Activated CD8-positive, alpha-beta T cell treated with anti-CD3 and anti-CD28 coated beads for 36 hours (primary cell): ENCODE measurements around the gene MGRN1. TPM values are rescaled to one million over a fixed set of nuclear protein-coding genes. Genes with fewer than 3 reads are reported as not detected.

ENCODE experiments used
- ATAC-seq: fragments of 200-7000 bp; cut with Tn5 transposase; one replicate; pipeline ENCODE4 v1.10.0; 2021; ENCODE audit warnings: mild to moderate bottlenecking, moderate library complexity
- CTCF ChIA-PET: fragments of 350-600 bp; sonication (Branson Sonifier 250); formaldehyde crosslinking; loops from one replicate; lab custom pipeline; 2021; ENCODE audit warnings: antibody characterized with exemption; lab: Charles Lee
- POLR2A ChIA-PET: fragments of 350-600 bp; sonication (Branson Sonifier 250); formaldehyde crosslinking; loops from one replicate; lab custom pipeline; 2021; ENCODE audit warnings: antibody characterized with exemption; lab: Charles Lee
- DNase-seq: peaks from one replicate; pipeline ENCODE4 v3.0.0-alpha.2; 2020
- H3K27ac Mint-ChIP-seq: one replicate; pipeline ENCODE4 v1.8.0; 2021; ENCODE audit warnings: mild to moderate bottlenecking, mixed read lengths
- H3K27me3 Mint-ChIP-seq: one replicate; pipeline ENCODE4 v1.8.0; 2021; ENCODE audit warnings: mixed read lengths
- H3K36me3 Mint-ChIP-seq: one replicate; pipeline ENCODE4 v1.8.0; 2021; ENCODE audit warnings: low read depth, mixed read lengths
- H3K4me1 Mint-ChIP-seq: one replicate; pipeline ENCODE4 v1.8.0; 2021; ENCODE audit warnings: low read depth, mixed read lengths
- H3K4me3 Mint-ChIP-seq: one replicate; pipeline ENCODE4 v1.8.0; 2021; ENCODE audit warnings: mild to moderate bottlenecking, moderate library complexity, mixed read lengths
- H3K9me3 Mint-ChIP-seq: one replicate; pipeline ENCODE4 v1.8.0; 2021; ENCODE audit warnings: mixed read lengths
- CTCF ChIP-seq: fragments of 200-600 bp; IDR thresholded peaks from one replicate; pipeline ENCODE4 v1.8.0; 2022; ENCODE audit warnings: antibody characterized with exemption, mild to moderate bottlenecking
- intact Hi-C: fragments of 100-400 bp; cut with micrococcal nuclease; formaldehyde crosslinking; loops from one replicate; pipeline ENCODE4 v1.10.0; 2022
- total RNA-seq, 2 experiments: library from RNA; stranded (reverse); gene quantifications; one replicate each; pipeline ENCODE4 v1.2.3, GENCODE V29; 2021

Gene MGRN1
- total RNA-seq, 2 experiments from 2014 or later, result 67.6 to 70.8 TPM

GRCh38 chr16:4591191-4591590 lies 33.4 kb upstream of the MGRN1 start:
- H3K36me3 Mint-ChIP-seq, result no peaks in the 10 kb centered on the region
- H3K4me3 Mint-ChIP-seq, result no peak overlapping the region
- POLR2A ChIA-PET, result interaction anchor here (1.2 to 1.3 kb wide), 2 partner anchors 10 to 113 kb away, joined by 3 read pairs; no protein-coding TSS in a partner anchor
- no peak overlapping the region for H3K27ac Mint-ChIP-seq
- CTCF ChIA-PET, result interaction anchor here (1.4 kb wide), 1 partner anchor 85 kb away, joined by 4 read pairs; no protein-coding TSS in a partner anchor
- no peak for TF ChIP-seq CTCF
- DNase-seq, result no peak
- no peaks in the 10 kb centered on the region for H3K27me3 Mint-ChIP-seq
- H3K4me1 Mint-ChIP-seq, result no peaks in the 10 kb centered on the region
- intact Hi-C loops, result no loop called here
- ATAC-seq, result no peak
- peaks cover 2% of the 10 kb centered on the region for H3K9me3 Mint-ChIP-seq

- ChIA-PET CTCF (interaction anchor here (1.4 kb wide), 1 partner anchor 85 kb away, joined by 4 read pairs; no protein-coding TSS in a partner anchor), POLR2A (interaction anchor here (1.2 to 1.3 kb wide), 2 partner anchors 11 to 114 kb away, joined by 3 read pairs; no protein-coding TSS in a partner anchor)
- Mint-ChIP-seq H3K27ac (no peak overlapping the region), H3K27me3 (no peaks in the 10 kb centered on the region), H3K36me3 (no peaks in the 10 kb centered on the region), H3K9me3 (peaks cover 2% of the 10 kb centered on the region), H3K4me1 (no peaks in the 10 kb centered on the region), H3K4me3 (no peak overlapping the region)
- no peak for TF ChIP-seq CTCF
- no peak for DNase-seq
- ATAC-seq, result no peak
- intact Hi-C loops, result no loop called here
Observed at GRCh38 chr16:4591706-4592470, 32.7 kb upstream of the MGRN1 start.

- ChIA-PET POLR2A (no interaction called here), CTCF (interaction anchor here (0.9 kb wide), 1 partner anchor 8 kb away, joined by 4 read pairs; no protein-coding TSS in a partner anchor)
- H3K4me1 Mint-ChIP-seq, result no peaks in the 10 kb centered on the region
- no peak for DNase-seq
- no peak for ATAC-seq
- H3K4me3 Mint-ChIP-seq, result no peak overlapping the region
- no peak for TF ChIP-seq CTCF
- no peaks in the 10 kb centered on the region for H3K27me3 Mint-ChIP-seq
- no peak overlapping the region for H3K27ac Mint-ChIP-seq
- intact Hi-C loops, result no loop called here
- H3K9me3 Mint-ChIP-seq, result peaks cover 1% of the 10 kb centered on the region
- no peaks in the 10 kb centered on the region for H3K36me3 Mint-ChIP-seq
Observed at GRCh38 chr16:4593086-4593485, 31.5 kb upstream of the MGRN1 start.

GRCh38 chr16:4594433-4595410 lies 29.9 kb upstream of the MGRN1 start:
- Mint-ChIP-seq H3K27me3 (no peaks in the 10 kb centered on the region), H3K9me3 (no peaks in the 10 kb centered on the region), H3K4me3 (no peak overlapping the region), H3K36me3 (no peaks in the 10 kb centered on the region), H3K4me1 (no peaks in the 10 kb centered on the region), H3K27ac (no peak overlapping the region)
- intact Hi-C loops, result no loop called here
- DNase-seq, result no peak
- CTCF ChIA-PET, result interaction anchor here (1.2 kb wide), 1 partner anchor 9 kb away, joined by 6 read pairs; no protein-coding TSS in a partner anchor
- POLR2A ChIA-PET, result no interaction called here
- ATAC-seq, result no peak
- TF ChIP-seq CTCF, result no peak
